Endothelial cell of umbilical vein (primary cell): ENCODE data around the gene ZNF618. TPM values are rescaled to one million over a fixed set of nuclear protein-coding genes. Genes with fewer than 3 reads are reported as not detected.
A peak's percentile ranks its signal among the peaks of the same experiment; 100 is the strongest.

Experiments used
- BruUV-seq: library from RNA; stranded (reverse); fragments of 400-500 nt; replicated peaks from 2 replicates; lab custom pipeline; 2021; lab: Mats Ljungman, UMichigan
- CTCF ChIA-PET: fragments of 300-600, 350-600 bp; sonication (Branson Sonifier 250); formaldehyde crosslinking; loops from one replicate; lab custom pipeline; 2021; ENCODE audit warnings: antibody characterized with exemption, inconsistent platforms; lab: Charles Lee
- POLR2A ChIA-PET: fragments of 300-600, 350-600 bp; sonication (Branson Sonifier 250); formaldehyde crosslinking; loops from one replicate; lab custom pipeline; 2021; ENCODE audit warnings: antibody characterized with exemption, inconsistent platforms; lab: Charles Lee
- DNase-seq: peaks from one replicate; pipeline ENCODE4 v3.0.0-alpha.2; 2011; ENCODE audit warnings: low read depth, low spot score
- FAIRE-seq: peaks from 2 replicates; lab custom pipeline; 2011; peaks lifted over from hg19 to GRCh38; lab: Jason Lieb, UNC
- H2AFZ ChIP-seq: 2 replicates; pipeline ENCODE4 v1.6.0; 2012; ENCODE audit warnings: low read depth, low read length, control low read depth, inconsistent platforms
- H3K27ac ChIP-seq: 2 replicates; pipeline ENCODE4 v1.5.1; 2011; ENCODE audit warnings: low read depth, mild to moderate bottlenecking, control low read depth, low read length, moderate library complexity; ENCODE audit not compliant: insufficient read depth
- H3K27me3 ChIP-seq, 2 experiments: 2 replicates each; pipeline versions ENCODE4 v1.6.0 to v1.6.1; 2011; ENCODE audit warnings: low read length in 2 of 2, mixed read lengths in 1 of 2; ENCODE audit not compliant: control insufficient read depth in 2 of 2, insufficient read depth in 2 of 2
- H3K36me3 ChIP-seq, 2 experiments: 2 replicates in 1 of 2; 3 replicates in 1 of 2; pipeline ENCODE4 v1.5.1; 2011; ENCODE audit warnings: low read length in 2 of 2, mild to moderate bottlenecking in 1 of 2, moderate library complexity in 1 of 2; ENCODE audit not compliant: control insufficient read depth in 2 of 2, insufficient read depth in 2 of 2; ENCODE audit errors: extremely low read depth in 1 of 2
- H3K4me1 ChIP-seq: 3 replicates; pipeline ENCODE4 v1.5.1; 2011; ENCODE audit warnings: mild to moderate bottlenecking, low read length; ENCODE audit not compliant: control insufficient read depth, insufficient read depth; ENCODE audit errors: extremely low read depth
- H3K4me2 ChIP-seq: 2 replicates; pipeline ENCODE4 v1.6.1; 2011; ENCODE audit warnings: low read length, control low read depth, mixed read lengths; ENCODE audit not compliant: insufficient read depth
- H3K4me3 ChIP-seq, 3 experiments: fragments of 200-600 bp in 1 of 3; sonication (generic), shearing (Covaris generic) in 1 of 3; replicated peaks in 1 of 3; 2 replicates each; pipeline ENCODE4 v1.5.1; 2011 to 2016; ENCODE audit warnings: control low read depth in 3 of 3, low read length in 3 of 3, mild to moderate bottlenecking in 2 of 3, inconsistent platforms in 1 of 3, low read depth in 1 of 3, moderate library complexity in 1 of 3; ENCODE audit not compliant: insufficient read depth in 1 of 3
- H3K79me2 ChIP-seq: 2 replicates; pipeline ENCODE4 v1.6.0; 2012; ENCODE audit warnings: low read length, inconsistent platforms; ENCODE audit not compliant: control insufficient read depth, insufficient read depth
- H3K9ac ChIP-seq: replicated peaks from 2 replicates; pipeline ENCODE3; 2011; ENCODE audit warnings: low read length, control low read depth; ENCODE audit not compliant: insufficient read depth; ENCODE audit errors: extremely low read depth
- H3K9me1 ChIP-seq: replicated peaks from 3 replicates; pipeline ENCODE4 v1.6.0; 2011; ENCODE audit warnings: mild to moderate bottlenecking, low read length; ENCODE audit not compliant: control insufficient read depth, insufficient read depth; ENCODE audit errors: extremely low read depth
- H3K9me3 ChIP-seq: replicated peaks from 2 replicates; pipeline ENCODE4 v1.5.1; 2012; ENCODE audit warnings: low read length, inconsistent platforms; ENCODE audit not compliant: control insufficient read depth, insufficient read depth
- H4K20me1 ChIP-seq: replicated peaks from 2 replicates; pipeline ENCODE3; 2011; ENCODE audit warnings: mild to moderate bottlenecking, low read length; ENCODE audit not compliant: control insufficient read depth, insufficient read depth; ENCODE audit errors: extremely low read depth
- CTCF ChIP-seq, 2 donors: IDR thresholded peaks; 1 replicate in 1 of 2; 2 replicates in 1 of 2; pipeline ENCODE4 v1.5.1; 2011; ENCODE audit warnings: low read length in 2 of 2, mild to moderate bottlenecking in 2 of 2, moderate library complexity in 2 of 2, control low read depth in 1 of 2, inconsistent platforms in 1 of 2, low read depth in 1 of 2; ENCODE audit not compliant: insufficient read depth in 1 of 2; ENCODE audit errors: extremely low read depth in 1 of 2
- EZH2 ChIP-seq: IDR thresholded peaks from 2 replicates; pipeline ENCODE4 v1.6.1; 2012; ENCODE audit warnings: borderline replicate concordance, low read depth, mild to moderate bottlenecking, moderate library complexity, low read length, inconsistent platforms; ENCODE audit not compliant: severe bottlenecking
- FOS ChIP-seq: IDR thresholded peaks from 2 replicates; pipeline ENCODE4 v1.6.1; 2011; ENCODE audit warnings: mild to moderate bottlenecking, low read length, moderate library complexity, borderline replicate concordance; ENCODE audit not compliant: insufficient read depth
- GATA2 ChIP-seq: IDR thresholded peaks from 2 replicates; pipeline ENCODE4 v1.7.0; 2011; ENCODE audit warnings: low read depth, mild to moderate bottlenecking, moderate library complexity, mixed read lengths, low read length; ENCODE audit not compliant: insufficient read length, insufficient read depth
- JUN ChIP-seq: IDR thresholded peaks from 2 replicates; pipeline ENCODE4 v1.6.1; 2011; ENCODE audit warnings: borderline replicate concordance, low read depth; ENCODE audit not compliant: insufficient read length, insufficient read depth
- MAX ChIP-seq: IDR thresholded peaks from 2 replicates; pipeline ENCODE4 v1.6.1; 2011; ENCODE audit not compliant: insufficient read depth, insufficient read length
- MYC ChIP-seq: IDR thresholded peaks from one replicate; pipeline ENCODE4 v1.6.1; 2011; ENCODE audit warnings: mild to moderate bottlenecking, low read depth, low read length
- POLR2A ChIP-seq: IDR thresholded peaks from 2 replicates; pipeline ENCODE4 v1.6.1; 2012; ENCODE audit warnings: low read depth, mild to moderate bottlenecking, control low read depth, low read length
- POLR2AphosphoS5 ChIP-seq: IDR thresholded peaks from 2 replicates; pipeline ENCODE4 v1.6.1; 2012; ENCODE audit warnings: low read depth, mild to moderate bottlenecking, control low read depth, low read length, moderate library complexity; ENCODE audit not compliant: insufficient read depth
- dilution Hi-C: fragments of 300-500 bp; cut with MboI; formaldehyde crosslinking; loops from one replicate; pipeline ENCODE4 v1.15.0; 2019; ENCODE audit warnings: low sequenced_read_pairs; ENCODE audit not compliant: extremely low pct_ligation_motif_present
- intact Hi-C: fragments of 100-400 bp; cut with micrococcal nuclease; formaldehyde crosslinking; loops from one replicate; pipeline ENCODE4 v1.10.0; 2022
- polyA plus RNA-seq, 4 experiments: library from polyadenylated mRNA; depleted of rRNA in 3 of 4; stranded (reverse) in 3 of 4; unstranded in 1 of 4; fragments of >200 nt; gene quantifications; 2 replicates each; pipeline versions ENCODE4 v1.2.1 to v1.2.3, GENCODE V29; 2011 to 2012; ENCODE audit warnings: missing spikeins in 1 of 4
- total RNA-seq: library from RNA; stranded (reverse); gene quantifications from 2 replicates; pipeline ENCODE4 v1.2.3, GENCODE V29; 2021

The ZNF618 gene
- total and polyA plus RNA-seq, 2 donors (not counting 3 experiments of a cell fraction or from before 2014, with no cell fraction given) = 22.6 to 80.3 TPM

GRCh38 chr9:113886026-113886369, 9.9 kb downstream of the ZNF618 start:
- TF ChIP-seq POLR2AphosphoS5 = no peak
- TF ChIP-seq MYC = no peak
- intact Hi-C loops = no loop called here
- FAIRE-seq = peak; percentile 61
- peaks cover 0 to 3% of the 10 kb centered on the region in 2 experiments for H3K36me3 ChIP-seq
- CTCF ChIA-PET = interaction anchor here (1.8 to 4.4 kb wide), 2 partner anchors 9 to 77 kb away, joined by 7 to 21 read pairs; partner anchors contain the start of gene ZNF618
- no peak overlapping the region for H2AFZ ChIP-seq
- no peaks in the 10 kb centered on the region for H3K27me3 ChIP-seq
- DNase-seq = no peak
- H3K9me3 ChIP-seq = no peaks in the 10 kb centered on the region
- no peak overlapping the region for H3K4me3 ChIP-seq
- no TSS peak for BruUV-seq
- no peak overlapping the region for H3K9ac ChIP-seq
- H3K4me1 ChIP-seq = peaks cover 22% of the 10 kb centered on the region
- POLR2A ChIA-PET = no interaction called here
- no peak overlapping the region for H3K27ac ChIP-seq
- dilution Hi-C loops = no loop called here
- peaks cover 96% of the 10 kb centered on the region for H3K79me2 ChIP-seq
- no peaks in the 10 kb centered on the region for H3K9me1 ChIP-seq
- peak overlapping the region; percentile 53 for H3K4me2 ChIP-seq
- H4K20me1 ChIP-seq = peaks cover 5% of the 10 kb centered on the region

- ChIA-PET POLR2A (no interaction called here), CTCF (interaction anchor here (1.8 to 4.4 kb wide), 2 partner anchors 10 to 77 kb away, joined by 7 to 21 read pairs; partner anchors contain the start of gene ZNF618)
- peaks cover 5% of the 10 kb centered on the region for H4K20me1 ChIP-seq
- TF ChIP-seq MAX = no peak
- TF ChIP-seq EZH2 = no peak
- TF ChIP-seq POLR2AphosphoS5 = no peak
- TF ChIP-seq GATA2 = no peak
- TF ChIP-seq JUN = no peak
- no peak for TF ChIP-seq POLR2A
- TF ChIP-seq FOS = no peak
- TF ChIP-seq CTCF (IDR thresholded peaks at IDR 0.05; ENCODE audit: extremely low read depth in 1 of 2, insufficient read depth in 1 of 2, low read depth in 1 of 2, low read length in 2 of 2) = no peak
- no peak for TF ChIP-seq MYC
- peaks cover 96% of the 10 kb centered on the region for H3K79me2 ChIP-seq
- dilution Hi-C loops = no loop called here
- H3K27me3 ChIP-seq = no peaks in the 10 kb centered on the region
- peaks cover 0 to 3% of the 10 kb centered on the region in 2 experiments for H3K36me3 ChIP-seq
- BruUV-seq = no TSS peak
- intact Hi-C loops = no loop called here
- H2AFZ ChIP-seq = no peak overlapping the region
- no peak overlapping the region for H3K9ac ChIP-seq
- peak overlapping the region; percentile 53 for H3K4me2 ChIP-seq
- H3K4me1 ChIP-seq = peaks cover 22% of the 10 kb centered on the region
- no peak for FAIRE-seq
- H3K4me3 ChIP-seq = no peak overlapping the region
- peak overlapping the region; percentile 35 for H3K27ac ChIP-seq
- no peaks in the 10 kb centered on the region for H3K9me3 ChIP-seq
- peak; percentile 11 for DNase-seq
- H3K9me1 ChIP-seq = no peaks in the 10 kb centered on the region
Measured at GRCh38 chr9:113886466-113886865, 10.4 kb downstream of the ZNF618 start.
